ENCODE data around the gene TPPP2. TPM values are rescaled to one million over a fixed set of nuclear protein-coding genes. Genes with fewer than 3 reads are reported as not detected.

TPPP2 gene
- total RNA-seq, 2 donors from 2014 or later, result 1.3 TPM; not detected in 1

- intact Hi-C loops (cut with DNase I), result no loop called here
- no peaks in the 10 kb centered on the region for H3K27me3 ChIP-seq
- DNase-seq, result peak in 2 of 4 donors; percentile 32 to 61
- no peaks in the 10 kb centered on the region for H3K9me3 ChIP-seq
- peaks cover 34% of the 10 kb centered on the region for H3K4me1 ChIP-seq
- no peak overlapping the region for H3K4me3 ChIP-seq
- 61 to 90% methylated on average over 8 to 9 of the region's 9 CpGs for WGBS, 2 donors
- no peak for ATAC-seq
- peak overlapping the region in 3 of 4 donors; percentile 4 to 90 (median 84) for H3K27ac ChIP-seq
- H3K36me3 ChIP-seq (replicated peaks in 1 of 2; ENCODE audit: insufficient read depth in 1 of 2, low read depth in 2 of 2), result peaks cover 0 to 2% of the 10 kb centered on the region in 2 donors
- no peak for TF ChIP-seq POLR2A (IDR thresholded peaks at IDR 0.05)
- TF ChIP-seq, protein P1, sequence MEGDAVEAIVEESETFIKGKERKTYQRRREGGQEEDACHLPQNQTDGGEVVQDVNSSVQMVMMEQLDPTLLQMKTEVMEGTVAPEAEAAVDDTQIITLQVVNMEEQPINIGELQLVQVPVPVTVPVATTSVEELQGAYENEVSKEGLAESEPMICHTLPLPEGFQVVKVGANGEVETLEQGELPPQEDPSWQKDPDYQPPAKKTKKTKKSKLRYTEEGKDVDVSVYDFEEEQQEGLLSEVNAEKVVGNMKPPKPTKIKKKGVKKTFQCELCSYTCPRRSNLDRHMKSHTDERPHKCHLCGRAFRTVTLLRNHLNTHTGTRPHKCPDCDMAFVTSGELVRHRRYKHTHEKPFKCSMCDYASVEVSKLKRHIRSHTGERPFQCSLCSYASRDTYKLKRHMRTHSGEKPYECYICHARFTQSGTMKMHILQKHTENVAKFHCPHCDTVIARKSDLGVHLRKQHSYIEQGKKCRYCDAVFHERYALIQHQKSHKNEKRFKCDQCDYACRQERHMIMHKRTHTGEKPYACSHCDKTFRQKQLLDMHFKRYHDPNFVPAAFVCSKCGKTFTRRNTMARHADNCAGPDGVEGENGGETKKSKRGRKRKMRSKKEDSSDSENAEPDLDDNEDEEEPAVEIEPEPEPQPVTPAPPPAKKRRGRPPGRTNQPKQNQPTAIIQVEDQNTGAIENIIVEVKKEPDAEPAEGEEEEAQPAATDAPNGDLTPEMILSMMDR (IDR thresholded peaks at IDR 0.05), result no peak
Observed at GRCh38 chr14:21072781-21073339, 42.8 kb downstream of the TPPP2 start.

DNA sequence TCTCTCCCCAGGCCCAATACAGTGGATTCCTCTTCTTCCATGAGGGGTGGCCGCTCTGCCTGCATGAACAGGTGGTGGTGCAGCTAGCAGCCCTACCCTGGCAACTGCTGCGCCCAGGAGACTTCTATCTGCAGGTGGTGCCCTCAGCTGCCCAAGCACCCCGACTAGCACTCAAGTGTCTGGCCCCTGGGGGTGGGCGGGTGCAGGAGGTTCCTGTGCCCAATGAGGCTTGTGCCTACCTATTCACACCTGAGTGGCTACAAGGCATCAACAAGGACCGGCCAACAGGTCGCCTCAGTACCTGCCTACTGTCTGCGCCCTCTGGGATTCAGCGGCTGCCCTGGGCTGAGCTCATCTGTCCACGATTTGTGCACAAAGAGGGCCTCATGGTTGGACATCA lies 43.9 kb downstream of the TPPP2 start:
- H3K27ac ChIP-seq, result no peak overlapping the region
- peaks cover 27% of the 10 kb centered on the region for H3K4me1 ChIP-seq
- no peak for ATAC-seq
- intact Hi-C loops (cut with DNase I), result no loop called here
- no peaks in the 10 kb centered on the region for H3K27me3 ChIP-seq
- no peaks in the 10 kb centered on the region for H3K9me3 ChIP-seq
- no peak for DNase-seq
- H3K4me3 ChIP-seq, result no peak overlapping the region
- WGBS, 2 donors, result 89 to 94% methylated on average over 5 to 9 of the region's 9 CpGs
- peaks cover 4 to 7% of the 10 kb centered on the region in 2 donors for H3K36me3 ChIP-seq (replicated peaks in 1 of 2; ENCODE audit: insufficient read depth in 1 of 2, low read depth in 2 of 2)
- no peak for TF ChIP-seq POLR2A (IDR thresholded peaks at IDR 0.05)
- TF ChIP-seq, protein P1 (IDR thresholded peaks at IDR 0.05), result no peak

- H3K4me3 ChIP-seq, result no peak overlapping the region
- H3K4me1 ChIP-seq, result peaks cover 20% of the 10 kb centered on the region
- ATAC-seq (no peak), DNase-seq (no peak)
- H3K27me3 ChIP-seq, result no peaks in the 10 kb centered on the region
- TF ChIP-seq, protein P1 (IDR thresholded peaks at IDR 0.05), result no peak
- no peak for TF ChIP-seq POLR2A (IDR thresholded peaks at IDR 0.05)
- H3K9me3 ChIP-seq, result no peaks in the 10 kb centered on the region
- H3K27ac ChIP-seq, result no peak overlapping the region
- 79 to 84% methylated on average over 19 to 26 of the region's 26 CpGs for WGBS, 2 donors
- intact Hi-C loops (cut with DNase I), result no loop called here
- peaks cover 4 to 14% of the 10 kb centered on the region in 2 donors for H3K36me3 ChIP-seq (replicated peaks in 1 of 2; ENCODE audit: insufficient read depth in 1 of 2, low read depth in 2 of 2)
Observed at GRCh38 chr14:21074398-21075272, 44.6 kb downstream of the TPPP2 start.

DNA sequence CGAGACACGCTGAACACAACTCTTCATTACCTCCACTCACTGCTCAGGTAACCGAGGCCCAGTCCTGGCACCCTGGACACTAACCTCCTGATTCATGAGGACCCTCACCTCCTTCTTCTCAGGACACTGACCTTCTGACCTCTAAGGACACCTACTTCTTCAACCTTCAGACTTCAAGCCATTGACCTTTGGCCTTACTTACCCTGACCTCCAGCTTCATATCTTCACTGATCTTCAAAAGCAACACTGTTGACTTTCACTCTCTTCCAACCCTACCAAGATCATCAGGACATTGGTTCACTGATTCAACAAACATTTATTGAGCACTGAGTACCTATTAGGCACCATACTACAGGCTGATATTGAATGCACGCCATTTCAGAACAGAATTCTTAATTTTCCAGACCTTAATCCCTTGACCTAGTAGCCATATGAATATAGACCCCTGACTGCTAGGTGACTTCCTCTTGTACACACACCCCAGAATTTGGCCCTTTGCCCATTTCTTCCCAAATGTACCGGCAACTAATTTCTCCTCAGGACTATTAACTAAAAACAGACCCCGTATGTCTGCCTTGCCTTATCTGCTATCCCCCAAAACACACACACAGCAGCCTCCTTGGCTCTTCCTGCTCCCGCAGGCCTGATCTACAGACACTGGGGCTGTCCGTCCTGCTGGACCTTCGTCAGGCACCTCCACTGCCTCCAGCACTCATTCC lies 45.9 kb downstream of the TPPP2 start:
- ATAC-seq (no peak), DNase-seq (no peak)
- 85% methylated on average over 9 of the region's 9 CpGs for WGBS, 2 donors
- intact Hi-C loops (cut with DNase I), result no loop called here
- Histone ChIP-seq H3K36me3 (replicated peaks in 1 of 2; ENCODE audit: insufficient read depth in 1 of 2, low read depth in 2 of 2) (peaks cover 4 to 18% of the 10 kb centered on the region in 2 donors), H3K4me1 (peaks cover 17% of the 10 kb centered on the region), H3K9me3 (no peaks in the 10 kb centered on the region), H3K4me3 (no peak overlapping the region), H3K27me3 (no peaks in the 10 kb centered on the region), H3K27ac (no peak overlapping the region)
- TF ChIP-seq POLR2A (IDR thresholded peaks at IDR 0.05), result no peak
- TF ChIP-seq, protein P1 (IDR thresholded peaks at IDR 0.05), result no peak
